ENCODE results near the gene TMEM255A. TPM values are rescaled to one million over a fixed set of nuclear protein-coding genes. Genes with fewer than 3 reads are reported as not detected.
A peak's percentile ranks its signal among the peaks of the same experiment; 100 is the strongest.

Gene TMEM255A
- total RNA-seq, 1 donor from 2014 or later = 4.6 TPM

DNA sequence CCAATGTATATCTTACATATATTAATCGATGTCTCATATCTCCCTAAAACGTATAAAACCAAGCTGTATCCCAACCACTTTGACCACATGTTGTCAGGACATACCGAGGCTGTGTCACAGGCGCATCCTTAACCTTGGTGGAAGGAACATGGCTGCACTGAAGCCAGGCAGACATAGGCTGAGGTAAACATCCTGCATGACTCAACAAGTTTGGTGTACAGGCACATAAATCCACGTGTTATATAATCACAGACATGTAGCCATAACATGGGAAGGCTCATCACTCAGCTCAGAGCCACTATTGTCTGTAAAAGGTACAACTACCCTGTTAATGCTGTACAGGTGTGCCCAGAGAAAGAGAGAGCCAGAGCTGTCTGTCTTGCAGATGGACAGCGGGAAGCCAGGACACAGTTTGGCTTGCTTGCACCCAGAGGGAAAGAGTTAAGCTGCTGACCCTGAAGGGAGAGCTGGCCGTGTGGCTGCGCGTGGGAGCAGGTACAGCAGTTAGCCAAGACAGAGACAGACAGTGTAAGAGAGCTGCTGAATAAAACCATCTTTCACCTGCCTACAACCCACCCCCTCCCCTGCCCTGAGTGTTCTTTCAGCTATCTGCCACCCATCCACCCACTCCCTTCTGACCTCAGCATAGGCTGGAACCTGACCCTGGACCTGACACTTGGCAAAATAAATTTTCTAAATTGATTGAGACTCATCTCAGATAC lies 82.9 kb downstream of the TMEM255A start:
- DNase-seq (ENCODE audit: low read depth) (no peak), FAIRE-seq (no peak)
- Histone ChIP-seq H3K4me3 (ENCODE audit: insufficient read depth, low read depth, low read length) (no peak overlapping the region), H3K4me2 (ENCODE audit: low read length) (no peak overlapping the region), H3K36me3 (ENCODE audit: insufficient read depth, low read length) (no peaks in the 10 kb centered on the region), H3K9ac (ENCODE audit: low read length) (no peak overlapping the region), H4K20me1 (ENCODE audit: insufficient read depth, low read length) (no peaks in the 10 kb centered on the region), H2AFZ (ENCODE audit: low read depth, low read length) (no peak overlapping the region), H3K27ac (ENCODE audit: low read depth, low read length) (no peak overlapping the region), H3K9me3 (ENCODE audit: insufficient read depth, low read depth, low read length) (no peaks in the 10 kb centered on the region), H3K27me3 (ENCODE audit: insufficient read depth, low read length) (no peaks in the 10 kb centered on the region), H3K4me1 (ENCODE audit: insufficient read depth, low read length) (no peaks in the 10 kb centered on the region), H3K79me2 (ENCODE audit: insufficient read depth, low read length) (no peaks in the 10 kb centered on the region)
- Mint-ChIP-seq H3K36me3 (ENCODE audit: low read depth, unreplicated experiment) (no peaks in the 10 kb centered on the region), H3K4me3 (ENCODE audit: unreplicated experiment) (no peak overlapping the region), H3K9me3 (ENCODE audit: unreplicated experiment) (no peaks in the 10 kb centered on the region), H3K27ac (ENCODE audit: unreplicated experiment) (no peak overlapping the region), H3K27me3 (ENCODE audit: low read depth, unreplicated experiment) (no peaks in the 10 kb centered on the region), H3K4me1 (ENCODE audit: low read depth, unreplicated experiment) (no peaks in the 10 kb centered on the region)
- no peak for TF ChIP-seq CTCF (IDR thresholded peaks at IDR 0.05; ENCODE audit: insufficient read depth, low read depth, low read length)
- no peak for TF ChIP-seq EZH2 (IDR thresholded peaks at IDR 0.05; ENCODE audit: insufficient read depth, low read length)

GRCh38 chrX:120224388-120224787 lies 86.9 kb downstream of the TMEM255A start:
- no peak overlapping the region for H3K9ac ChIP-seq (ENCODE audit: low read length)
- no peak overlapping the region for H2AFZ ChIP-seq (ENCODE audit: low read depth, low read length)
- H3K27ac ChIP-seq (ENCODE audit: low read depth, low read length) = no peak overlapping the region
- H3K9me3 ChIP-seq (ENCODE audit: insufficient read depth, low read depth, low read length) = no peaks in the 10 kb centered on the region
- Mint-ChIP-seq H3K27me3 (ENCODE audit: low read depth, unreplicated experiment) (no peaks in the 10 kb centered on the region), H3K27ac (ENCODE audit: unreplicated experiment) (no peak overlapping the region), H3K36me3 (ENCODE audit: low read depth, unreplicated experiment) (peaks cover 2% of the 10 kb centered on the region), H3K4me3 (ENCODE audit: unreplicated experiment) (no peak overlapping the region), H3K9me3 (ENCODE audit: unreplicated experiment) (no peaks in the 10 kb centered on the region), H3K4me1 (ENCODE audit: low read depth, unreplicated experiment) (no peaks in the 10 kb centered on the region)
- no peak overlapping the region for H3K4me2 ChIP-seq (ENCODE audit: low read length)
- no peak for TF ChIP-seq EZH2 (IDR thresholded peaks at IDR 0.05; ENCODE audit: insufficient read depth, low read length)
- TF ChIP-seq CTCF (IDR thresholded peaks at IDR 0.05; ENCODE audit: insufficient read depth, low read depth, low read length) = no peak
- H3K4me3 ChIP-seq (ENCODE audit: insufficient read depth, low read depth, low read length) = no peak overlapping the region
- H3K36me3 ChIP-seq (ENCODE audit: insufficient read depth, low read length) = no peaks in the 10 kb centered on the region
- no peak for DNase-seq (ENCODE audit: low read depth)
- H3K27me3 ChIP-seq (ENCODE audit: insufficient read depth, low read length) = no peaks in the 10 kb centered on the region
- no peaks in the 10 kb centered on the region for H3K4me1 ChIP-seq (ENCODE audit: insufficient read depth, low read length)
- no peaks in the 10 kb centered on the region for H4K20me1 ChIP-seq (ENCODE audit: insufficient read depth, low read length)
- no peak for FAIRE-seq
- H3K79me2 ChIP-seq (ENCODE audit: insufficient read depth, low read length) = no peaks in the 10 kb centered on the region

- DNase-seq (ENCODE audit: low read depth) (no peak), FAIRE-seq (peak; percentile 17)
- H3K27me3 Mint-ChIP-seq (ENCODE audit: low read depth, unreplicated experiment) = no peaks in the 10 kb centered on the region
- no peak overlapping the region for H3K4me3 Mint-ChIP-seq (ENCODE audit: unreplicated experiment)
- no peaks in the 10 kb centered on the region for H3K27me3 ChIP-seq (ENCODE audit: insufficient read depth, low read length)
- no peaks in the 10 kb centered on the region for H3K4me1 Mint-ChIP-seq (ENCODE audit: low read depth, unreplicated experiment)
- no peak overlapping the region for H3K4me3 ChIP-seq (ENCODE audit: insufficient read depth, low read depth, low read length)
- H2AFZ ChIP-seq (ENCODE audit: low read depth, low read length) = no peak overlapping the region
- TF ChIP-seq CTCF (IDR thresholded peaks at IDR 0.05; ENCODE audit: insufficient read depth, low read depth, low read length) (no peak), EZH2 (IDR thresholded peaks at IDR 0.05; ENCODE audit: insufficient read depth, low read length) (no peak)
- H3K9me3 Mint-ChIP-seq (ENCODE audit: unreplicated experiment) = no peaks in the 10 kb centered on the region
- H4K20me1 ChIP-seq (ENCODE audit: insufficient read depth, low read length) = no peaks in the 10 kb centered on the region
- no peak overlapping the region for H3K27ac ChIP-seq (ENCODE audit: low read depth, low read length)
- no peaks in the 10 kb centered on the region for H3K9me3 ChIP-seq (ENCODE audit: insufficient read depth, low read depth, low read length)
- no peak overlapping the region for H3K4me2 ChIP-seq (ENCODE audit: low read length)
- no peaks in the 10 kb centered on the region for H3K4me1 ChIP-seq (ENCODE audit: insufficient read depth, low read length)
- H3K36me3 ChIP-seq (ENCODE audit: insufficient read depth, low read length) = no peaks in the 10 kb centered on the region
- peaks cover 2% of the 10 kb centered on the region for H3K36me3 Mint-ChIP-seq (ENCODE audit: low read depth, unreplicated experiment)
- H3K79me2 ChIP-seq (ENCODE audit: insufficient read depth, low read length) = no peaks in the 10 kb centered on the region
- no peak overlapping the region for H3K27ac Mint-ChIP-seq (ENCODE audit: unreplicated experiment)
- no peak overlapping the region for H3K9ac ChIP-seq (ENCODE audit: low read length)
Observed at GRCh38 chrX:120223374-120223773, 87.9 kb downstream of the TMEM255A start.
